ENCODE data around the gene UST.

GRCh38 chr6:149052350-149053106, 305.7 kb downstream of the UST start:
- TF ChIP-seq POLR2AphosphoS5 (IDR thresholded peaks at IDR 0.05): no peak
- TF ChIP-seq, protein P1, sequence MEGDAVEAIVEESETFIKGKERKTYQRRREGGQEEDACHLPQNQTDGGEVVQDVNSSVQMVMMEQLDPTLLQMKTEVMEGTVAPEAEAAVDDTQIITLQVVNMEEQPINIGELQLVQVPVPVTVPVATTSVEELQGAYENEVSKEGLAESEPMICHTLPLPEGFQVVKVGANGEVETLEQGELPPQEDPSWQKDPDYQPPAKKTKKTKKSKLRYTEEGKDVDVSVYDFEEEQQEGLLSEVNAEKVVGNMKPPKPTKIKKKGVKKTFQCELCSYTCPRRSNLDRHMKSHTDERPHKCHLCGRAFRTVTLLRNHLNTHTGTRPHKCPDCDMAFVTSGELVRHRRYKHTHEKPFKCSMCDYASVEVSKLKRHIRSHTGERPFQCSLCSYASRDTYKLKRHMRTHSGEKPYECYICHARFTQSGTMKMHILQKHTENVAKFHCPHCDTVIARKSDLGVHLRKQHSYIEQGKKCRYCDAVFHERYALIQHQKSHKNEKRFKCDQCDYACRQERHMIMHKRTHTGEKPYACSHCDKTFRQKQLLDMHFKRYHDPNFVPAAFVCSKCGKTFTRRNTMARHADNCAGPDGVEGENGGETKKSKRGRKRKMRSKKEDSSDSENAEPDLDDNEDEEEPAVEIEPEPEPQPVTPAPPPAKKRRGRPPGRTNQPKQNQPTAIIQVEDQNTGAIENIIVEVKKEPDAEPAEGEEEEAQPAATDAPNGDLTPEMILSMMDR (IDR thresholded peaks at IDR 0.05): no peak
- no peak for TF ChIP-seq POLR2A (IDR thresholded peaks at IDR 0.05)
- TF ChIP-seq EP300 (IDR thresholded peaks at IDR 0.05): no peak
